ENCODE results near the gene TOB1.

DNA sequence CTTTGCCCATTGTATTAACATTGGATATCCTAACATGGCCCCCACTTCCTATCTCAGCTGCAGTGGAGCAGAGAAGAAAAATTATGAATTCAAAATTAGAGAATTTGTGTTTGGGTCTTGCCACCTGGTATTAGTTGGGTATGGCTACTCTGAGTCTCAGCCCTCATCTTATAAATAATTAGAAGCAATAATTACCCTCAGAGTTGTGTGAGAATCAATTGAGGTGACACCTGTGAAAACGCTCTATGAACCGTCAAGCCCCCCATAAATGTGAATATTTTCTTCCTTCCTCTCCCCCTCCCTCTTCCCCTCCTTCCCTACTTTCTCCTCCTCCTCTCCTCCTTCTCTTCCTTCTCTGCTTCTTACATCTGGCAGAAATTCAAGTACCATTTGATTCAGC is 8.9 kb upstream of the TOB1 start:
- TF ChIP-seq EZH2 (IDR thresholded peaks at IDR 0.05), result no peak
- TF ChIP-seq POLR2AphosphoS5 (IDR thresholded peaks at IDR 0.05; ENCODE audit: borderline replicate concordance, low read depth, low read length), result no peak
- no peak for TF ChIP-seq FOXP2 (optimal IDR thresholded peaks at IDR 0.05; ENCODE audit: control extremely low read depth, extremely low read length, insufficient read depth)

Data from SK-N-MC (cell line).